Progenitor cell of endocrine pancreas (in vitro differentiated cells): ENCODE results near the gene SMNDC1. TPM values are rescaled to one million over a fixed set of nuclear protein-coding genes. Genes with fewer than 3 reads are reported as not detected.

Experiments
- DNase-seq: peaks from one replicate; pipeline ENCODE4 v3.0.0; 2021; ENCODE audit warnings: low spot score; ENCODE audit not compliant: unreplicated experiment
- H3K27ac Mint-ChIP-seq: 2 replicates; pipeline ENCODE4 v1.8.0; 2021; ENCODE audit warnings: mild to moderate bottlenecking, moderate library complexity, mixed read lengths
- H3K27me3 Mint-ChIP-seq: 2 replicates; pipeline ENCODE4 v1.8.0; 2021; ENCODE audit warnings: mixed read lengths
- H3K36me3 Mint-ChIP-seq: 2 replicates; pipeline ENCODE4 v1.8.0; 2022; ENCODE audit warnings: mixed read lengths; ENCODE audit not compliant: insufficient read depth
- H3K4me1 Mint-ChIP-seq: 2 replicates; pipeline ENCODE4 v1.8.0; 2021; ENCODE audit warnings: low read depth, mixed read lengths
- H3K4me3 Mint-ChIP-seq: 2 replicates; pipeline ENCODE4 v1.8.0; 2021; ENCODE audit warnings: low read depth, mild to moderate bottlenecking, moderate library complexity, mixed read lengths
- H3K9me3 Mint-ChIP-seq: 2 replicates; pipeline ENCODE4 v1.8.0; 2021; ENCODE audit warnings: low read depth, mixed read lengths
- CTCF ChIP-seq: fragments of 200-600 bp; sonication (generic); IDR thresholded peaks from one replicate; pipeline ENCODE4 v1.5.0; 2021; ENCODE audit warnings: antibody characterized with exemption, mild to moderate bottlenecking; ENCODE audit not compliant: unreplicated experiment
- total RNA-seq: library from RNA; stranded (reverse); gene quantifications from 2 replicates; pipeline ENCODE4 v1.2.1, GENCODE V29; 2021

Gene SMNDC1
- total RNA-seq, 1 donor from 2014 or later = 41.4 TPM

GRCh38 chr10:110241841-110242240, 62.9 kb downstream of the SMNDC1 start:
- H3K4me1 Mint-ChIP-seq = peaks cover 11% of the 10 kb centered on the region

GRCh38 chr10:110241407-110241806, 63.3 kb downstream of the SMNDC1 start:
- Mint-ChIP-seq H3K9me3 (peaks cover 4% of the 10 kb centered on the region), H3K27me3 (no peaks in the 10 kb centered on the region), H3K27ac (no peak overlapping the region), H3K36me3 (peaks cover 23% of the 10 kb centered on the region), H3K4me3 (no peak overlapping the region), H3K4me1 (peaks cover 11% of the 10 kb centered on the region)
- no peak for TF ChIP-seq CTCF
- no peak for DNase-seq

More at GRCh38 chr10:110241841-110242240, 62.9 kb downstream of the SMNDC1 start:
- Mint-ChIP-seq H3K27ac (no peak overlapping the region), H3K4me3 (no peak overlapping the region), H3K9me3 (peaks cover 4% of the 10 kb centered on the region), H3K36me3 (peaks cover 25% of the 10 kb centered on the region), H3K27me3 (no peaks in the 10 kb centered on the region)
- no peak for TF ChIP-seq CTCF
- no peak for DNase-seq

Other genes starting within 250 kb of the SMNDC1 start
- gene MXI1, start 97.3 kb downstream of the SMNDC1 start, total RNA-seq = 27.6 and 30.6 TPM in 2 replicates
- gene DUSP5, start 193.0 kb upstream of the SMNDC1 start, total RNA-seq = 92.9 and 97.9 TPM in 2 replicates